Subcutaneous adipose tissue (tissue), 4 donors: ENCODE measurements around the gene ACSS1. TPM values are rescaled to one million over a fixed set of nuclear protein-coding genes. Genes with fewer than 3 reads are reported as not detected.

Experiments
- CTCF ChIP-seq: fragments of 450-650 bp; IDR thresholded peaks from one replicate; pipeline ENCODE4 v1.5.1; 2016; ENCODE audit warnings: low read depth, mild to moderate bottlenecking, control low read depth, antibody characterized with exemption, moderate library complexity
- total RNA-seq, 4 donors: library from RNA; depleted of rRNA; stranded (reverse); fragments of >200 nt; gene quantifications; one replicate each; pipeline ENCODE4 v1.1.0, GENCODE V29; 2016

The ACSS1 gene
- total RNA-seq, 4 donors from 2014 or later: 9.3 to 35.6 (median 16.2) TPM

- TF ChIP-seq CTCF: no peak
Observed at GRCh38 chr20:25076731-25077609, 19.0 kb upstream of the ACSS1 start.

GRCh38 chr20:25076201-25076600 lies 18.3 kb upstream of the ACSS1 start:
- no peak for TF ChIP-seq CTCF

GRCh38 chr20:25073544-25073943 lies 15.6 kb upstream of the ACSS1 start:
- no peak for TF ChIP-seq CTCF

GRCh38 chr20:25072226-25072811 lies 14.4 kb upstream of the ACSS1 start:
- TF ChIP-seq CTCF: no peak

GRCh38 chr20:25071734-25072133 lies 13.8 kb upstream of the ACSS1 start:
- no peak for TF ChIP-seq CTCF

- TF ChIP-seq CTCF: no peak
Observed at GRCh38 chr20:25070821-25071473, 13.0 kb upstream of the ACSS1 start.
